H1 (cell line): Measurements from ENCODE around the gene RNF44. TPM values are rescaled to one million over a fixed set of nuclear protein-coding genes. Genes with fewer than 3 reads are reported as not detected.

Experiments
- CTCF ChIA-PET: fragments of 300-600 bp; sonication (Branson Sonifier 250); formaldehyde crosslinking; loops from one replicate; lab custom pipeline; 2021; ENCODE audit not compliant: partially characterized antibody; lab: Charles Lee
- POLR2A ChIA-PET: fragments of 300-600 bp; sonication (Branson Sonifier 250); formaldehyde crosslinking; loops from one replicate; lab custom pipeline; 2021; ENCODE audit warnings: inconsistent platforms; ENCODE audit not compliant: partially characterized antibody; lab: Charles Lee
- DNase-seq, 2 experiments: peaks; one replicate each; pipeline versions ENCODE4 v3.0.0 to v3.0.0-alpha.2; 2010 to 2022; ENCODE audit warnings: low spot score in 2 of 2, low read depth in 1 of 2, mixed read lengths in 1 of 2
- FAIRE-seq: peaks from 2 replicates; lab custom pipeline; 2011; peaks lifted over from hg19 to GRCh38; lab: Jason Lieb, UNC
- H2AFZ ChIP-seq: 2 replicates; pipeline ENCODE4 v1.8.1; 2012; ENCODE audit warnings: low read length, inconsistent platforms
- H2AK5ac ChIP-seq: 2 replicates; pipeline ENCODE4 v1.6.1; 2013; ENCODE audit warnings: low read depth, low read length
- H2BK120ac ChIP-seq: replicated peaks from 2 replicates; pipeline ENCODE3; 2013; ENCODE audit warnings: low read depth, low read length, inconsistent platforms
- H2BK12ac ChIP-seq: 2 replicates; pipeline ENCODE4 v1.6.1; 2013; ENCODE audit warnings: low read depth, low read length
- H2BK15ac ChIP-seq: 2 replicates; pipeline ENCODE4 v1.6.1; 2013; ENCODE audit warnings: low read length
- H2BK20ac ChIP-seq: 2 replicates; pipeline ENCODE4 v1.6.1; 2013; ENCODE audit warnings: low read length
- H2BK5ac ChIP-seq: 2 replicates; pipeline ENCODE4 v1.6.1; 2013; ENCODE audit warnings: low read depth, low read length
- H3K14ac ChIP-seq: 2 replicates; pipeline ENCODE4 v1.6.1; 2013; ENCODE audit warnings: inconsistent platforms; ENCODE audit not compliant: insufficient read length
- H3K18ac ChIP-seq: 2 replicates; pipeline ENCODE4 v1.6.1; 2013; ENCODE audit warnings: low read length; ENCODE audit errors: extremely low read depth
- H3K23ac ChIP-seq: 2 replicates; pipeline ENCODE4 v1.6.1; 2013; ENCODE audit warnings: inconsistent platforms; ENCODE audit not compliant: insufficient read length
- H3K23me2 ChIP-seq: 2 replicates; pipeline ENCODE4 v1.6.1; 2013; ENCODE audit warnings: low read depth, low read length
- H3K27ac ChIP-seq: 2 replicates; pipeline ENCODE4 v1.6.1; 2011; ENCODE audit warnings: low read depth, low read length, inconsistent platforms
- H3K27me3 ChIP-seq, 4 experiments: replicated peaks in 1 of 4; 1 replicate in 1 of 4; 2 replicates in 3 of 4; pipeline versions ENCODE4 v1.6.1 to v1.8.1; 2011 to 2013; ENCODE audit warnings: low read length in 3 of 4, mild to moderate bottlenecking in 3 of 4, inconsistent platforms in 2 of 4, mixed read lengths in 2 of 4, moderate library complexity in 1 of 4; ENCODE audit not compliant: control insufficient read depth in 3 of 4, insufficient read depth in 3 of 4; ENCODE audit errors: extremely low read depth in 1 of 4
- H3K36me3 ChIP-seq, 4 experiments: 2 replicates each; pipeline versions ENCODE4 v1.6.1 to v1.8.1; 2011 to 2013; ENCODE audit warnings: mild to moderate bottlenecking in 4 of 4, low read length in 3 of 4, moderate library complexity in 2 of 4, control low read depth in 1 of 4, inconsistent platforms in 1 of 4; ENCODE audit not compliant: insufficient read depth in 4 of 4, control insufficient read depth in 2 of 4
- H3K4ac ChIP-seq: replicated peaks from 2 replicates; pipeline ENCODE3; 2013; ENCODE audit warnings: low read length, low read depth, mixed read lengths, inconsistent platforms; ENCODE audit not compliant: insufficient read length
- H3K4me1 ChIP-seq, 4 experiments: replicated peaks in 1 of 4; 1 replicate in 1 of 4; 2 replicates in 3 of 4; pipeline versions ENCODE4 v1.6.1 to v1.8.1; 2011 to 2013; ENCODE audit warnings: low read length in 3 of 4, inconsistent platforms in 2 of 4, mixed read lengths in 1 of 4; ENCODE audit not compliant: insufficient read depth in 4 of 4, control insufficient read depth in 3 of 4
- H3K4me2 ChIP-seq, 2 experiments: 2 replicates each; pipeline versions ENCODE4 v1.6.1 to v1.8.1; 2011 to 2013; ENCODE audit warnings: low read depth in 2 of 2, low read length in 2 of 2, control low read depth in 1 of 2, inconsistent platforms in 1 of 2, mild to moderate bottlenecking in 1 of 2; ENCODE audit not compliant: insufficient read depth in 1 of 2
- H3K4me3 ChIP-seq, 4 experiments: fragments of 200-600, 300-600 bp in 1 of 4; sonication (generic), shearing (Covaris generic), sonication (Bioruptor Twin) in 1 of 4; 2 replicates each; pipeline versions ENCODE4 v1.5.1 to v1.8.1; 2011 to 2016; ENCODE audit warnings: low read length in 4 of 4, low read depth in 3 of 4, control low read depth in 2 of 4, inconsistent platforms in 2 of 4, mild to moderate bottlenecking in 2 of 4, mixed read lengths in 1 of 4, moderate library complexity in 1 of 4; ENCODE audit not compliant: insufficient read depth in 2 of 4; ENCODE audit errors: extremely low read depth in 1 of 4
- H3K56ac ChIP-seq: replicated peaks from 2 replicates; pipeline ENCODE3; 2013; ENCODE audit warnings: low read depth, mild to moderate bottlenecking, mixed read lengths, low read length, inconsistent platforms; ENCODE audit not compliant: insufficient read length
- H3K79me1 ChIP-seq: 2 replicates; pipeline ENCODE4 v1.6.1; 2013; ENCODE audit warnings: low read depth, low read length, control low read depth
- H3K79me2 ChIP-seq, 2 experiments: 2 replicates each; pipeline versions ENCODE4 v1.6.1 to v1.8.1; 2012 to 2013; ENCODE audit warnings: low read length in 2 of 2, mild to moderate bottlenecking in 2 of 2, inconsistent platforms in 1 of 2; ENCODE audit not compliant: insufficient read depth in 2 of 2, control insufficient read depth in 1 of 2
- H3K9ac ChIP-seq, 4 experiments: replicated peaks in 1 of 4; 1 replicate in 1 of 4; 2 replicates in 3 of 4; pipeline versions ENCODE4 v1.6.1 to v1.8.1; 2011 to 2013; ENCODE audit warnings: low read depth in 3 of 4, low read length in 3 of 4, control low read depth in 2 of 4, mild to moderate bottlenecking in 2 of 4, moderate library complexity in 2 of 4, inconsistent platforms in 1 of 4; ENCODE audit errors: extremely low read depth in 1 of 4
- H3K9me3 ChIP-seq, 2 experiments: 2 replicates each; pipeline versions ENCODE4 v1.6.1 to v1.8.1; 2012 to 2013; ENCODE audit warnings: mild to moderate bottlenecking in 2 of 2, moderate library complexity in 2 of 2, control low read depth in 1 of 2, inconsistent platforms in 1 of 2, low read depth in 1 of 2, low read length in 1 of 2, mixed read lengths in 1 of 2; ENCODE audit not compliant: insufficient read depth in 2 of 2
- H4K20me1 ChIP-seq, 2 experiments: replicated peaks in 1 of 2; 2 replicates each; pipeline versions ENCODE3 to v1.8.1; 2011 to 2013; ENCODE audit warnings: inconsistent platforms in 2 of 2, low read length in 2 of 2, mild to moderate bottlenecking in 1 of 2; ENCODE audit not compliant: insufficient read depth in 2 of 2, control insufficient read depth in 1 of 2
- H4K5ac ChIP-seq: 2 replicates; pipeline ENCODE4 v1.6.1; 2013; ENCODE audit warnings: low read length, low read depth, mixed read lengths, inconsistent platforms; ENCODE audit not compliant: insufficient read length
- H4K8ac ChIP-seq: 2 replicates; pipeline ENCODE4 v1.8.0; 2013; ENCODE audit warnings: mild to moderate bottlenecking, moderate library complexity, low read length, inconsistent platforms; ENCODE audit not compliant: insufficient read depth; ENCODE audit errors: extremely low read depth
- H4K91ac ChIP-seq: replicated peaks from 2 replicates; pipeline ENCODE3; 2013; ENCODE audit warnings: low read length, mixed read lengths, inconsistent platforms; ENCODE audit not compliant: insufficient read length
- BCL11A ChIP-seq, 2 experiments: IDR thresholded peaks; one replicate each; pipeline ENCODE4 v1.6.1; 2011; ENCODE audit warnings: low read depth in 2 of 2, low read length in 2 of 2, mild to moderate bottlenecking in 2 of 2
- EP300 ChIP-seq, 2 experiments: IDR thresholded peaks; 1 replicate in 1 of 2; 2 replicates in 1 of 2; pipeline ENCODE4 v1.6.1; 2011 to 2012; ENCODE audit warnings: low read depth in 2 of 2, low read length in 2 of 2, mild to moderate bottlenecking in 2 of 2, borderline replicate concordance in 1 of 2, inconsistent platforms in 1 of 2, moderate library complexity in 1 of 2
- NANOG ChIP-seq: IDR thresholded peaks from 2 replicates; pipeline ENCODE4 v1.6.1; 2011; ENCODE audit warnings: low read length, low read depth, mild to moderate bottlenecking, inconsistent platforms; ENCODE audit not compliant: insufficient read depth, poor library complexity, severe bottlenecking
- RFX5 ChIP-seq: IDR thresholded peaks from 2 replicates; pipeline ENCODE4 v1.6.1; 2011; ENCODE audit warnings: low read depth, low read length, improper control_type of control experiment, borderline replicate concordance
- SUZ12 ChIP-seq: fragments of 200-600 bp; sonication (generic); IDR thresholded peaks from 2 replicates; pipeline ENCODE4 v1.6.1; 2012; ENCODE audit warnings: mild to moderate bottlenecking, inconsistent platforms, low read length, moderate library complexity, mixed read lengths
- WGBS, 2 experiments: shearing (Covaris generic) in 1 of 2; methylation state at CpG; one replicate each; pipeline versions ENCODE4 v1.1.6 to v1.1.7; 2013 to 2015; ENCODE audit warnings: low lambda C conversion rate in 2 of 2, mixed read lengths in 2 of 2, inconsistent platforms in 1 of 2, low coverage in 1 of 2, missing lambda C conversion rate in 1 of 2; ENCODE audit not compliant: insufficient replicate concordance in 2 of 2, insufficient coverage in 1 of 2, insufficient read length in 1 of 2; ENCODE audit errors: extremely low coverage in 1 of 2, missing lambda C conversion rate in 1 of 2; 5-methylcytosine and 5-hydroxymethylcytosine counted together
- polyA plus RNA-seq, 7 experiments: library from polyadenylated mRNA; depleted of rRNA in 3 of 7; stranded (reverse) in 5 of 7; unstranded in 2 of 7; fragments of >200 nt in 5 of 7; fragments of 200-250 nt in 2 of 7; gene quantifications; 1 replicate in 5 of 7; 2 replicates in 1 of 7; 4 replicates in 1 of 7; pipeline versions ENCODE4 v1.2.1 to v1.2.3, GENCODE V29; 2011 to 2013; ENCODE audit warnings: missing spikeins in 2 of 7, mixed read lengths in 2 of 7
- total RNA-seq: library from RNA; stranded (reverse); fragmentation: NEBNext Ultra II Directional; extraction: Animal tissue kit (Norgen Biotek cat#: 25700); gene quantifications from 2 replicates; pipeline ENCODE4 v1.2.1, GENCODE V29; 2021

Gene RNF44
- total and polyA plus RNA-seq, 2 of the 8 experiments (the other 6 are each of a cell fraction or from before 2014, with no cell fraction given) = 54.7 to 164 TPM

- 96% methylated on average over 4 of the region's 4 CpGs; no CpG with 5 or more reads in 1 of the 2 experiments for whole genome bisulfite sequencing, 2 experiments
- no peak for TF ChIP-seq EP300 (IDR thresholded peaks at IDR 0.05; ENCODE audit: borderline replicate concordance in 1 of 2, low read depth in 2 of 2, low read length in 2 of 2)
- TF ChIP-seq BCL11A (IDR thresholded peaks at IDR 0.05; ENCODE audit: low read depth in 2 of 2, low read length in 2 of 2) = no peak
- TF ChIP-seq RFX5 = no peak
- TF ChIP-seq NANOG = no peak
- TF ChIP-seq SUZ12 = no peak
Measured at GRCh38 chr5:176481711-176482110, 55.5 kb downstream of the RNF44 start.

More at GRCh38 chr5:176481711-176482110, 55.5 kb downstream of the RNF44 start:
- H3K4me3 ChIP-seq = no peak overlapping the region
- no peak overlapping the region for H3K27ac ChIP-seq
- H3K4ac ChIP-seq = no peak overlapping the region
- ChIA-PET CTCF (interaction anchor here (0.6 to 0.8 kb wide), 2 partner anchors 63 to 124 kb away, joined by 3 to 4 read pairs; no protein-coding TSS in a partner anchor), POLR2A (interaction anchor here (0.6 kb wide), 1 partner anchor 189 kb away, joined by 3 read pairs; no protein-coding TSS in a partner anchor)
- no peak overlapping the region for H3K23ac ChIP-seq
- H2BK12ac ChIP-seq = no peak overlapping the region
- H4K5ac ChIP-seq = no peak overlapping the region
- no peak overlapping the region for H3K18ac ChIP-seq
- no peak overlapping the region for H3K4me2 ChIP-seq
- peaks cover 3% of the 10 kb centered on the region; the same call in 1 of the 2 replicates for H3K79me1 ChIP-seq
- H3K23me2 ChIP-seq = no peaks in the 10 kb centered on the region; the same call in 1 of the 2 replicates
- H3K36me3 ChIP-seq = peaks cover 0 to 28% (median 11%) of the 10 kb centered on the region in 4 experiments; a peak in 7 of 8 replicates
- DNase-seq = no peak
- no peak overlapping the region for H3K9ac ChIP-seq
- no peak overlapping the region for H4K8ac ChIP-seq
- H4K91ac ChIP-seq = no peak overlapping the region
- no peak overlapping the region for H2BK20ac ChIP-seq
- H2BK15ac ChIP-seq = no peak overlapping the region
- H3K27me3 ChIP-seq = no peaks in the 10 kb centered on the region
- no peak overlapping the region for H2AFZ ChIP-seq
- peaks cover 0 to 2% of the 10 kb centered on the region in 2 experiments; a peak in 1 of 4 replicates for H3K79me2 ChIP-seq
- no peak overlapping the region for H3K14ac ChIP-seq
- no peak overlapping the region for H2AK5ac ChIP-seq
- no peak for FAIRE-seq
- H3K9me3 ChIP-seq = no peaks in the 10 kb centered on the region
- no peak overlapping the region for H3K56ac ChIP-seq
- no peak overlapping the region for H2BK120ac ChIP-seq
- H3K4me1 ChIP-seq = no peaks in the 10 kb centered on the region
- H2BK5ac ChIP-seq = no peak overlapping the region
- peaks cover 3% of the 10 kb centered on the region in 2 experiments for H4K20me1 ChIP-seq
